ENCODE measurements around the gene BAHCC1.

The BAHCC1 gene

GRCh38 chr17:81406117-81406953, 11.1 kb downstream of the BAHCC1 start (continued):
- TF ChIP-seq ZSCAN30 (tag by site-specific recombination; IDR thresholded peaks at IDR 0.05) (peak; percentile 29; the same call in 1 of the 2 replicates), ZNF211 (tag by site-specific recombination; IDR thresholded peaks at IDR 0.05; ENCODE audit: low read depth) (no peak), ZNF341 (tag by site-specific recombination; IDR thresholded peaks at IDR 0.05; ENCODE audit: low read depth) (peak; percentile 27), ZNF138 (tag by site-specific recombination; IDR thresholded peaks at IDR 0.05; ENCODE audit: borderline replicate concordance) (no peak), ZNF121 (tag by site-specific recombination; IDR thresholded peaks at IDR 0.05) (peak; percentile 94), SP2 (tag by site-specific recombination; IDR thresholded peaks at IDR 0.05) (peak; percentile 29; the same call in 1 of the 2 replicates), SP3 (tag by site-specific recombination; IDR thresholded peaks at IDR 0.05) (0 out of 2 replicates have a peak, but pooled peaks have one; percentile 27), ZNF548 (tag by site-specific recombination; IDR thresholded peaks at IDR 0.05) (no peak), ZIC2 (tag by site-specific recombination; IDR thresholded peaks at IDR 0.05) (0 out of 2 replicates have a peak, but pooled peaks have one; percentile 20), ZNF324 (tag by site-specific recombination; IDR thresholded peaks at IDR 0.05) (no peak), ZNF76 (tag by site-specific recombination; IDR thresholded peaks at IDR 0.05; ENCODE audit: borderline replicate concordance, low read depth) (no peak), ZFP69B (tag by site-specific recombination; IDR thresholded peaks at IDR 0.05) (no peak), ZNF510 (tag by site-specific recombination; IDR thresholded peaks at IDR 0.05; ENCODE audit: insufficient replicate concordance) (no peak), ZFP3 (tag by site-specific recombination; IDR thresholded peaks at IDR 0.05; ENCODE audit: low read depth) (no peak), ZNF629 (tag by site-specific recombination; IDR thresholded peaks at IDR 0.05) (peak; percentile 60; the same call in 1 of the 2 replicates), BCL11B (tag by site-specific recombination; IDR thresholded peaks at IDR 0.05; ENCODE audit: low read depth) (no peak; the same call in 1 of the 2 replicates), PRDM4 (tag by site-specific recombination; IDR thresholded peaks at IDR 0.05) (peak; percentile 40; the same call in 1 of the 2 replicates), ZBTB44 (tag by site-specific recombination; IDR thresholded peaks at IDR 0.05) (no peak), ATF2 (tag by site-specific recombination; IDR thresholded peaks at IDR 0.05; ENCODE audit: low read depth) (no peak), HIC1 (tag by site-specific recombination; IDR thresholded peaks at IDR 0.05) (peak; percentile 49), ZNF585B (tag by site-specific recombination; IDR thresholded peaks at IDR 0.05) (no peak), GLIS2 (tag by site-specific recombination; IDR thresholded peaks at IDR 0.05) (peak; percentile 7; the same call in 1 of the 2 replicates), GLIS1 (tag by site-specific recombination; IDR thresholded peaks at IDR 0.05) (peak; percentile 65), ZNF560 (tag by site-specific recombination; IDR thresholded peaks at IDR 0.05; ENCODE audit: borderline replicate concordance) (no peak), ZBTB26 (tag by site-specific recombination; optimal IDR thresholded peaks at IDR 0.05) (no peak), INSM2 (tag by site-specific recombination; IDR thresholded peaks at IDR 0.05) (no peak), ZBTB20 (tag by site-specific recombination; IDR thresholded peaks at IDR 0.05) (peak; percentile 32; the same call in 1 of the 2 replicates), ZFP41 (tag by site-specific recombination; IDR thresholded peaks at IDR 0.05; ENCODE audit: borderline replicate concordance) (no peak), ZNF24 (tag by site-specific recombination; IDR thresholded peaks at IDR 0.05) (no peak)

Data from HEK293 (cell line).